Activated CD4-positive, alpha-beta T cell treated with anti-CD3 and anti-CD28 coated beads, Interleukin-2, amount 50 U/mL, for 1 hour (primary cell): ENCODE measurements around the gene FAM241B.

Experiments
- DNase-seq: peaks from one replicate; pipeline ENCODE4 v3.0.0-alpha.2; 2020

FAM241B gene

DNA sequence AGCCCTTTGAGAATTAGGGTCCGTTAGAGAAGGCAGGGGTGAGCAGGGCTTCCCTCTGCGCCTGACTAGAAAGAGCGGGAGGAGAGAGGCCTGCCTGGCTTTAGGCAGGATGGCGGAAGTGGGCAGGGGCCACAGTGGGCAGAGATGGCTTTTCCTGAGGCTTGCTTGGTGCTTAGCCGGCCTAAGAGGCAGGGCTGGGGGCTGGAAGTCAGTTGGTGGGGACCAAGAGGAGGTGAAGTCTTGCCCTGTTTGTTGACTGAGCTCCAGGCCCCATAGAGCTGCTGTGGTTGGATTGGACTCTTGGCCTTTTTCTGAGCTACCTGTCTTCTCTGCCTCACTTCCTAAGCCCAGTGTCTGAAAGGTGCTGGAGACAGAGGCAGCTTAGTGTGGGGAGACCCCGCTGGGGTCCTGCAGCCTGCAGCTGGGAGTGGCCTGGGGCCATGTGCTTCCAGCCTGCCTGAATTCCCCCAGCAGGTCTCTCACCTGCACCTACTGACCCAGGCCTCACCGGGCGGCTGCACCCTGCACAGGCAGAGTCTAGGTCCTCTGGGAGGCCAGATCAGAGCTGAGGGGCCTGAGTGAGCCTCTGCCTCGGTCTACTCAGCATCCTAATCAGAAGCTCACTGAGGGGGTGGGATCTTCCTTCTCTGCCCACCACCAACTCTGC lies 4.8 kb downstream of the FAM241B start:
- no peak for DNase-seq

DNA sequence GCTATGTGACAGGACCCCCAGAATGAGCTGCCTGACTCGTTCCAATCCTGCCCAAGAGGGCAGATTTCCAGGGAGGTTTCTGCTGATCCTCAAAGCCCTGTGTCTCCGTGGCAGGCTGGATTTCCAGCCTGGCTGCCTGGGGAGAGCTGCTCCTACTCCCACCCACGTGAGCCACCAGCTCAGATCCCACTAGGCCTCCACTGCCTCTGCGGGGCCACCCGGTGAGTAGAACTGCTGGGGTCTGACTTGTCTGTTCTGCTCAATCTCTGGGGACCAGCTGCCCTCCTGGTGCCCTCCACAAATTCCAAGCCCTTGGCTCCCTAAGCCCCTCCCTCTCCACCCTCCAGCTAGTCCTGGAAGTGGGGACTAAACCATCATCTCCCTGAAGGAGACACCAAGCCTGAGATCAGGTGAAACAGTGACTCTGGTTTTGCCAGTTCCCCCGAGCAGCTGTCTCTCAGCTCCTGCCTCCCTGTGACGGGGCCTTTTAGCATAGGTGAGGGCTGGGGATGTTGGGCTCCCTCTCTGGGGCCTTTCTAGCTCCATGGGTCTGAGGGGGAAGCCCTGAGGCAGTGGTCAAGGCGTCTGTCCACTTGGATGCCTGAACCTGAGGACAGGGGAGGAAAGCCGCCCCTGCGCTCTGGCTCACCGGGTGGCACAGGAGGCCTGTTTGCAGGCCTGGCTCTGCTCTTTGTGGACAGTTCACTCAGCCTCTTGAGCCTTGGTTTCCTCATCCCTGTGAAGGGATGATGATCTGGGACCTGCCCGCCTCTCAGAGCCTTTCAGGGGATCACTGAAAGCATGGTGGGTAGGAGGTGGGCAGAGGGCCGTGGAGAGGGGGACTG lies 5.6 kb downstream of the FAM241B start:
- DNase-seq, result no peak

DNA sequence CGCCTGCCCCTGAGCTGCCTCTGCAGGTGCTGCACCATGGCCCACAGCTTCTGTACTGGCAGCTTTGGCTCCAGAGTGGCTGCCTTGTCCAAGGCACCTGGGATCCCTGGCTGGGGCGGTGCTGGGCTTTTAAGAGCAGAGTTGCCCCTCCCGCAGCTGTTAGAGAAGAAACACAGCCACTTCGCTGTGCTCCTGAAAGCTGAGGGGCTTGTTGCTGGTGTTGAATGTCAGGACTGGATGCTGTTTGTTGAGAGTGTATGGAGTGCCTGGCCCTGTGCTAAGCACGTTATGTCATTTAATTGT lies 6.2 kb downstream of the FAM241B start:
- DNase-seq, result no peak

DNA sequence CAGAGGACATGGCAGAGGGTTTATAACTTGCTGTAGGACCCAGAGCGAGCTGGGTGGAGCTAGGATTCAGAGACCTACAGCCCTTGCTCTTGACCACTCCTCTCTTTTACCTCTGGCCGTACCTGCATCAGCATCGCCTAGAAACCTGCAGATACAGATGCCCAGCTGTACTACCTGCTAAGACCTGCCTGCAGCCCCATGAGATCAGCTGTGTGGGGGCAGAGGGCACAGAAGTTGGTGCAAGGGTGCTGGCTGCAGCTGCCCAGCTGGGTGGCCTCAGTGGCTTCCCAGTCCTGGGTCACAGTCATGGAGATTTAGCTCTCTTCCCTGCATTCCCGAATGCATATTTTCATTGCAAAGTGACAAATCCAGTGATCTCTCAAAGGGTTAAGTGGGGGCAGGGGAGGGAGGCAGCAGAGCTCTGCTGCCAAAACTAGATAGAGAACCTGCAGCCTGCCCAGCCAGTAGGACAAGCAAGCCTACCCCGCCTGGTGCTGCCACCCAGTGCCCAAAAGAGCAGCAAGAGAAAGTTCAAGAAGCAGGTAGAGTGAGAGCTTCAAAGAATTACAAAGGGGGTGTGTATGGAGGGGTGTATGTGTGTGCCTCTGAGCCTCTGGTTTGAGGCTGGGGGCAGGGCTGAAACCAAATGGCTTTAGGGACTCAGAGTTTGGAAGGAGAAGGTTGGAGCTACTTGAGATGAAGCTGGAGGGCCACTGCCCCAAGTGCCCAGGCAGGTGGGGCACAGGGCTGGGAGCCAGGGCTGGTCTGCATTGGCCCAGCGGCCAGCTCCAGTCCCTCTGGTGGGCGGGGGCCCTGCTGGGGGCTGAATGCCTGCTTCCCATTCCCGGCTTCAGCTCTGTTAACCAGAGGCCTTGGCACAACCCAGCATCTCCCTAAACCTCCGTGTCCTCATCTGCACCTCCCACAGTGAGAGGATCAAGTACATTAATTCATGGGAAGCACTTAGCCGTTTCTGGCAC lies 6.9 kb downstream of the FAM241B start:
- peak; percentile 29 for DNase-seq

DNA sequence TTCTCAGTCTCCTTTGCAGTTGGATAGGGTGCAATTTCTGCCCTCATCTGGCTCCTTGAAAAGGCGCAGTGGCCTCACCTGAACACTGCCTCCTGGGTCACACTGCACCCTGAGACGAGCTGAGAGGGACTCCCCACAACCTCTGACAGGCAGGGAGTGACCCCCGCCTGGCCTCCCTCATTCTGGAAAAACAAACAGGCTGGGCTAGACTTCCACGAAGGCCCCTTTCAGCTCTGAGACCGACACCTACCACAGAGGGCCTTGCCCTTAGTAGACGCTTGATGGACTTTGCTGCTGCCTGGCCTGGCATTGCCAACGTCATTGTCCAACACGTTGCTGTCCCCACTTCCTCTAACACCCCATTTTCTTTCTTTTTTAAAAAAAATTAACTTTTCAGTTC lies 8.6 kb downstream of the FAM241B start:
- DNase-seq, result no peak

DNA sequence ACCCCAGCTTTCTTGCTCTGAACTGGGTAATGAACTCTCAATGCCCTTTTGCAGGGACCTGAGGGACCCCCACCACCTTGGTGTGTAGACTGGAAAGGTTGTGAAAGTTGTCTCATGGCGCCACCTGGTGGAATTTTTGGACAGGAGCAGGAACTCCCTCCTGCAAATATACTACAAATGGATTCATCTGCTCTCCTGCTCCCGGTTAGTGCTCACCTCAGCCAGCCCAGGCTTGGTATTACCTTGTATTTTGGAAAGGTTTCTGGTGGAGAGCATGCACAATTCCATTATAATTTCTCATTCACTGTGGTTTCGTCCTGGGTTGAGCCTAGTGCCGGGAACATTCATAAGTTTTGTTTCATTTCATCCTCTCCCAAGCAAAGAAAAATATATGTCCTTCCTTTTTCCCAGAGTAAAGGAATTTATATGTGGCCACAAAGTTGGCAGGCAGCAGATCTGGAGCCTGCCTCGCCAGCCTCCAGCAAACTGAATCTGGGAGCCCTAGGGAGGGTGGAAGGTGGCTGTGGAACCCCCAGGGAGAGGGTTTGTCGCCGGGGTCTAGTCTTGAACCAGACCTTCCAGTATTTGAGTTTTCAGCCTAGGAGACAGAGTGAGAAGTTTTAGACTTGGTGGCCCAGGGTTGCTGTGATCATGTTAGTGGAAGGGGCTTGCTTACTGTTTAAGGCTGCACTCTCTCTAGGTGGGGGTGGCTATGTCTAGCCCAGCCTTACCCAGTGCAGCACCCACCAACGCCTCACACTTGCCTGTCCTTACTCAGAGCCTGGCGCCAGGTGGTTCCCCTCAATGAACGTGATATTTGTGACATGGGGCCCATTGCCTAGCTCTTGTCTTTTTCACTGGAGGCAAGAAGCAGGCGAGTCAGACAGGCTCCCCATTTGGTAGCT lies 9.5 kb downstream of the FAM241B start:
- peak; percentile 71 for DNase-seq

DNA sequence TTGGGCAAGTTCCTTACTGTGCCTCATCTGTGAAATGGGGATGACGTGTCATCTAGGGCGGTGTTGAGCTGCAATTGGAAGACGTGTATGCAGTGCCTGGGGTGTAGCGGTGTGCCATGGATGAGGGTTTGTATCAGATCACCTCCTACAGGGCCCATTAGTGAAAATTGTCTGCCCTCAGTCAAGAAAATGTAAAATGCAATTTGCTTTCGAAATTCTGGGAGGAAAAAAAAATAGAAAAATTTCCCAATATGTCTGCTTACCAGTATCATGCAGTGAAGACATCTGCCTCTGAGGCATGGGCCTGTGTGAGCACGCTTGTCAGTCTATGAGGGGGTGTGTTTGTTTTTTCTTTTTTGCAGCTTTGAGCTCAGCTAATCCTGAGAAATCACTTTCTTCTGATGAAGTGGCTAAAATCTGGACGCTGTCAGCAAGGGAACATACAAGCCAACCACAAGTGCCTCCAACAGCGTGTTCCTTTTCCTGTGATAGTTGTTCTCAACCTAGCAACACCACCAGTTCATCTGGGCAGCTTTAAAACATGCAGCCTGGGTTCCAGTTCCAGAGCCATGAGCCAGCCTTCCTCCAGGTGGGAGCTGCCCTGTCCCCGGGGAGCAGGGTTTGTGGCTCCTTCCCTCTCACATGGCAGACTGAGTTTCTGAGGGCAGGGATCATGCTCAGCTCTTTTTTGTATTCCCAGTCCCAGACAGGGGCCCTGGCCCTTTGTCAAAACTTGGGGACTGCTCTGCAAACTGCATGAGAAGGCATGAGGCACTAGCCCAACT lies 10.3 kb downstream of the FAM241B start:
- DNase-seq, result no peak

DNA sequence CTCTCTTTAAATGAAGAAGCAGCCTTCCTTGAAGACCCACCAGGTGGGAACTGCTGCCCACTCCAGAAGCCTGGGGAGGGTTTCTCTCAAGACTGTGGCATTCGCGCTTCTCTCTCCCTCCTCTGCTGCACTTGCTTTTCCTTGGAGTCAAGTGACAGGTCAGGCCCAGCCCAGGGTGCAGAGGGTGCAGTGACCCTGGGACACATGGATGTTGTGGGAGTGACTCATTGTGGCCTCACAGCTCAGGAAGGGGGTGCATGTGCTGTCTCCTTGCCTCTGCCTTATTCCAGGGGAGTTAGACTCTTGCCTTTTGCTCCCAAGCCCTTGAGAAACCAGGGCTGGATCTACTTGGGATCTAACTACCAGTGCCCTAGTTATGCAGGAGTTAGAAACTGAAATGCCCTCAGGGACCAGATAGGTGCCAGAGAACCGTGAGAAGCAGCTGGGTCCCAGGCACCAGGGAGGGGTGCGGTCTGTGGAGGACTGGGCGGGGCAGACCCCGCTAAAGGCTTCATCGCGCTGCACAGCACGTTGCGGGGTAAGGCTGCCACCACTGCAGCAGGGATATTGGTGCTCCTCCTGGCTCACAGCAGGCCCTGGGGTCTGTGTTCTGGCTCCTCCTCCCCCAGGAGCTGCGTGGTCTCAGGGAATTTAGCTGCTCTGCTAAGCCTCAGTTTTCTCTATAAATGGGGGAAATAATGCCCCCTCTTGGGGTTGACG lies 11.4 kb downstream of the FAM241B start:
- no peak for DNase-seq

DNA sequence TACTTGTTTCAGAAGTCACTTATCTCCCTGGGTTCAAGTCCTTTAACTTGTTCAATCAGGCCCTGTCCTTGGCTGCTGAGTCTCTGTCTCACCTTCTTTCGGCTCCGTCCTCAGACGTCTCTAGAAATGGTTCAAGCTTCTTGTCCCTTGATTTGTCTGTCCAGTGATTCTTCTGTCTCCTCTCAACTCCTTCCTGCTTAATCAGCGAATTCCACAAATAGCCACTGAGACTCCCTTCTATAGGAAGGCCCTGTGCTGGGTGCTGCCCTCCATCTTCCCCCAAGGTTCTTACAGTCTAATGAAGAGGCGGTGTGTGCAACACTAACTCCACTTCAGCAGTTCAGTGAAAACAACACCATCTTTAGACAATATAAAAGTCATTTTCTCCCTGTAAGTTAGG lies 12.7 kb downstream of the FAM241B start:
- no peak for DNase-seq

DNA sequence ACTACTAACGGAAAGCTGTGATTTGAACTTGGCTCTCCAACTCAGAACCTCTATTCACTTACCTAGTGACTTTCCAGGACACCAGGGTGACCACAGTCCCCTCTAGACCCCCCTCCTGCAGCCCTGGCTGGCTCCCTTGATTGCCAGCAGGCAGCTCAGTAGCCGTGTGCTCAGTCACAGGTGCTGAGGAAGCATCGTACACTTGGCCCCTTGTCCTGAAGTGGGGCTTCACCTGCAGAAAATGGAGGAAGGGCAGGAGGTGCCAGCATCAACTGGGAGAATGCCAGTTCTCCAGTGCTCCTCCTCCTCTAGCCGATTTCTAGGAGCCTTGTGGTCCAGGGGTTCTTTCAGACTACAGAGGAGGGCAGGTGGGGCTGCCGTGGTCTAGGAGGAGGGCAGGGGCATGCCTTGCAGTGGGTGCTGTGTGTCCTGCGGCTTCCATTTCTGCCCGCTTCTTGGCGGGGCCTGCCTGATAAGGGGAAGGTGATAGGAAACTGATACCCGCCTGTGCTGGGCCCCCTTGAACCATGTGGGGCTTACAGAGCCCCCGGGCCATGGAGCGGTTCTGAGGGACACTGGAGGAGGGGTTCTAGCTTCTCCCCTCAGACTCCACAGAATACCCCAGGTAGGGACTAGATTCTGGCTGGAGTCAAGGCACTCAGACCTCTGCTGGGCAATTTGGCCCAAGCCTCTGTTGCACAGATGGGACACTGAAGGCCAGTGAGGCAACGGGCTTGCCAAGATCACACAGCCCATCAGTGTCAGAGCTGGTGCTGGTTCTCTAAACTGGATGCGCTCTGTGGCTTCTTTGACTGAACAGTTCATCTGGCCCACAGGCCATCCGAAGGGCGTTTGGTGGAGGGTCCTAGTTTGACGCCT lies 14.0 kb downstream of the FAM241B start:
- no peak for DNase-seq

DNA sequence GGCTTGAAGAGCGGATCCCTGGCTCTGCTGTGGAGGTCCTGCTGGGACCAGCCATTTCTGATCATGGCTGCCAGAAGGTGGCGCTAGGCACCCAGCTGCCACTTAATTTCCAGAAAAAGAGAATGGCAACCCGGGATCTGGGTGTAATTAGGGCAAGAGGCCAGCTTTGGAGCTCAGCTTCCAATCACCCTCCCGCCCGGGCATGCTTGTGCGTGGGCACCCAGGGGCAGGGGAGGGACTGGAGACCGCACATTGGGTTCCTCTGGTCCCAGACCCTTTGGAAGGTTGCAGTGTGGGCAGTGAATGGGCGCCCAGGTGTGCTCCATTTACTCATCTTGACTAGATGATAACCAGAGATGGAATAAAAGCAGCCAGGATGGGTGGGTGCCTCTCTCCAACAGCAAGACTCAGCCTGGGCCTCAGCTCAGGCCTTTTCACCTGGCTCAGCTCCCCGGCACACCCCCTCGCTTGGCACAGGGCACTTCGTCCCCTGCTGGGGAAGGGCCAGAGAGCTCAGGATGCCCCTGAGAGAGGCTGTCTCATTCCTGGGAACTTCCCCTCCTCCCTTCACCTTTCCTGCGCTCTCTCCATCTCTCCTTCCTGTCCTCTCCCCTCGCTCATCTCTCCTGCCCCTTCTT lies 14.7 kb downstream of the FAM241B start:
- peak; percentile 33 for DNase-seq

DNA sequence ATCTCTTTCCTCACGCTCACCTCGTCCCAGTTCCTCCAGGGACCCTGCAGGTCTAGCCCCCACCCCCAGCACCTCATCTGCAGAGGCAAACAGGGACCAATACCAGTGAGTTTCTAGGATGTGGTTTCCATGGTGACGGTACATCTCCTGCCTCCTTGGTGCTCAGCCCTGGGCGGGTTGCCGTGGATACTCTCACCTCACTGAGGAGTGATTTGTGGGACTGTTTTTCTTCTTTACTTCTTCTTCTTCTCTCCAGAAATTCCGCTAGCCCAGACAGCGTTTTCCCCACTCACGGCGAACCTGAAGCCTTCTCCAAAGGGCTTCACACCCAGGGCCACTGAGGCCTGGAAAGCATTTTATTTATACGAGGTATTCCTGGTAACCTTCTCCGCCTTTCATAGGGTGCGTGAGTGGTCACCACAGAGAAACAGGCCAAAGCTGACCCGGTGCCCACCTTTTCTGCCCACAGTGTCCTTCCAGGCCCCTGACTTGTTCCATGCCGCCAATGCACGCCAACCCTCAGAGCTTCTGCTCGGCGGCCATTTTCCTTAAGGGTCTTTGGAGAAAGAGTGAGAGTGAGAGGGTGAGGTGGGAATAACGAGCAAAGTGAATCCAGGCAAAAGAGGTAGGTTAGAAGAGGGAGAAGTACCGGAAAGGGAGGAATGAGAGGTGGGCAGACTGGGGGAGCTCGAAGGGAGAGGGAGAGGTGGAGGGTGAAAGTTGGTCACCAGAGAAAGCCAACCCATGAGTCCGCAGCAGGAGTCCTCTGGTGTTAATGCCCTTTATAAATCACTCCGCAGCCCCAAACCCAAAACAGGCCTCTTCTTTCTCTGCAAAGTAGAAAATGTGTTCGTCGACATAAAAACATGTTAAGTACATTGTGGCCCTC lies 15.5 kb downstream of the FAM241B start:
- no peak for DNase-seq

DNA sequence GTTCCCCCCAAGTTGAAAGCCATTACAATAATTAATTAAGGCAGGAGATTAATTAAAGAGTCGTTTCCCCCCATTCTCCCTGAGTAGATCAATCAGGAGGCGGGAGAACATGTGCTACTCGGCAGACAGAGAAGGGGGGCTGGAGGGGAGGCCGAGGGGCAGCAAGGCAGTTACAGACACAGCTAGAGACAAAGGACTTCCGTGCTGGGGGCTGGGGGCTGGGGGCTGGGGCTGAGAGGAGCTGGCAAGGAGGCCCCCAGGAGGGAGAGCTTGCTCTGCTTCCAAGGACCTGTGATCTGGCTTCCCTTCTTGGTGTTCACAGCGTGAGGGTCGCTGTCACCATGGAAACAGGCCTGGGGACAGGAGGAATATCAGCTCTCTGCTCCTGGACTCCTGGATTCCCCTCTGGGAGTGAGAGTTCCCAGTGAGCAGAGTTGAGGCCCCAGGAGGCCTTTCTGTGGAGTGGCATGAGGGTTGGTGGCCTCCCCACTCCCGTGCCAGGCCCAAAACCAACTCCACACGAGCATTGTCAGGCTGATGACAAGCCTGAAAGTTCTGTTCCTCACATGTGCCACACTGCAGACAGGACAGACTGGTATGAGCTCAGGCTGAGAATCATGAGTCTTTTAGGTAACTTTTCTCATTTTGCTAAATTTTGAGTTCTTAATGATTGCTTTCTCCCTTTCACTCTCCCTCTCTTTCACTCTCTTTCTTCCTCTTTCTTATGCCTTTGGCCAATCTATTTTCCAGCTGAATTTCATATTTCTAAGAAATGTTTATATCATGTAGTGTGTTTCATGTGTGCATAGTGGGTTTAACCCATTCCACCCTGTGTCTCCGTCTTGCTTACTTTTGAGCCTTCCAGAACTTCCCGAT lies 16.4 kb downstream of the FAM241B start:
- no peak for DNase-seq

DNA sequence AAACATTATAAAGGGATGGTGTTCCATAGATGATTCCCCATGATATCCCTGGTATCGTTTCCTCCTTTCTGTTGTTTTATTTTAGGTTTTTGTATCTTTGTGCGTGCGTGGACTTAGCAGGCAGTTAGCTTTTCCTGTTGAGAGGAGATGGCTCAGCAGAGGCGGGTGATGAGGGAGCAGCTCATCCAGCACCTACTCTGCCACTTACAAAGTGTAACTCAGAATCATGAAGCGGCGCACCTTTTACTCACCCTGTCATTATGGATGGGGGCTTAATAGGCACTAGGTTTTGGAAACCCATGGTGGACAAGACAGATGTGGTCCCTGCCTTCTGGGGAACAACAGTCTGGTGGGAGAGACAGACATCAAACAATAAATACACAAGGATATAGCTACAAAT lies 17.1 kb downstream of the FAM241B start:
- DNase-seq, result no peak

DNA sequence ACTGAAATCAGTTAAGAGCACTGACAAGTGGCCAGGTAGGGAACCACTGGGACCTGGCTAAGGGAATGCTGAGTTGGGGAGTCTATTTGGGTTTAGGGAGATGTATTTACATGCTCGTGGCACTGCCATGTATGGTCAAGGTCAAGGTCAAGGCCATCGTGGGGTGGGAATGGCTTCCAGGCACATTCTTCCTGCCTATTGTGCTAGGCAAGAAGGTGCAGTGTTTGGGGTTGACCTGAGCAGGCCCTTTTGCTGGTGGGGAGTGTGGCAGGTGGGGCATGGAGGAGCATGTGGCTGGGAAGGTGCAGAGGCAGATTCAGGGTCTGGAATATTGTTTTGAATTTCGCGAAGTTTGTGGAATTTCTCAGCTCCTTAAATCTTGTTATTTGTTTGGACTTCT lies 17.8 kb downstream of the FAM241B start:
- DNase-seq, result no peak

DNA sequence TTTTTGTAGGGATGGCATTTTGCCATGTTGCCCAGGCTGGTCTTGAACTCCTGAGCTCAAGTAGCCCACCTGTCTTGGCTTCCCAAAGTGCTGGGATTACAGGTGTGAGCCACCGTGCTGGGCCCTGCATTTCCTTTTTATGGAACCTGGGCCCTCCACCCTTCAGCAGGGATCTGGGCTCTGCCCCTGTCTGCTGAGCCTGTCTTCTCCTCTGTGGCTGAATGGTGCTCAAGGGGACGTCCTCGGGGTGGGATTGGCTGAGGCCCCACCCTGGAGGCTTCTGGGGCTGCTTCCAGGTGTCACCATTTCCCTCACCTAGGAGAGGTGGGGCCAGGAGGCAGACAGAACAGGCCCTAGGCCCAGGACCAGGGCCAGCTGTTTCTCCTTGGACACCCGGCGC lies 18.4 kb downstream of the FAM241B start:
- DNase-seq, result no peak
